Suppressor macrophage treated with lipopolysaccharide for 1 hour (primary cell): Measurements from ENCODE around the gene GBGT1.

Source experiments
- DNase-seq, 3 donors: peaks; one replicate each; pipeline ENCODE4 v3.0.0-alpha.2; 2020 to 2022

Gene GBGT1

GRCh38 chr9:133160742-133161546, 2.8 kb downstream of the GBGT1 start:
- DNase-seq, result peak; percentile 88 to 92 (median 91)

DNA sequence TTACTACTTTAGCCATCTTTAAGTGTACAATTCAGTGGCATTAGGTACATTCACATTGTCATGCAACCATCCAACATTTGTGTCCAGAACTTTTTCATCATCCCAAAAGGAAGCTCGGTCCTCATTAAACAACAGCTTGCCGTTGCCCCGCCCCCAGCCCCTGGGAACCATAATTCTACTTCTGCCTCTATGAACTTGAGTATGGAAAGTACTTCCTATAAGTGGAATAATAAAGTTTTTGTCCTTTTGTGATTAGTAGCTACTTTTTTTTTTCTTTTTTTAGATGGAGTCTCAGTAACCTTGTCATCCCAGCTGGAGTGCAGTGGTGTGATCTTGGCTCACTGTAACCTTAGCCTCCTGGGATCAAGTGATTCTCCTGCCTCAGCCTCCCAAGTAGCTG, 5.0 kb downstream of the GBGT1 start:
- DNase-seq, result no peak

DNA sequence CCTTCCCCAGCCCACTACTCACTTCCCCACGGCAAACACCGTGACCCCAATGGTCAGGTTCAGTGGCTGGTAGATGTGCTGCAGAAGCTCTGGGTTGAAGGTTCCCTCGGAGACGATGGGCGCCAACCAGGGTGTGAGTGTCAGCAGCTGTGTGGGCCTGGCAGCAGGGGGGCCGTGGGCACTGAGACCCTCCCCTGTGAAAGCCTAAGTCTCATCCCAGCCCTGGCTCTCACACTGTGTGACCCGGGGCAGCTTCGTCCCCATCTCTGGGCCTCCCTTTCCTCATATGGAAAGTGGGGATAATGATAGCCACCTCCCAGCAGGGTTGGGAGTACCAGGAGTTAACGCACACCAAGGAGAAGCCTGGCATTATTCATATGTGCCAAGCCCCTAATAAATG, 8.6 kb downstream of the GBGT1 start:
- no peak for DNase-seq

- no peak for DNase-seq
Observed at GRCh38 chr9:133154097-133154989, 9.4 kb downstream of the GBGT1 start.

GRCh38 chr9:133153227-133154096, 10.3 kb downstream of the GBGT1 start:
- DNase-seq, result no peak

DNA sequence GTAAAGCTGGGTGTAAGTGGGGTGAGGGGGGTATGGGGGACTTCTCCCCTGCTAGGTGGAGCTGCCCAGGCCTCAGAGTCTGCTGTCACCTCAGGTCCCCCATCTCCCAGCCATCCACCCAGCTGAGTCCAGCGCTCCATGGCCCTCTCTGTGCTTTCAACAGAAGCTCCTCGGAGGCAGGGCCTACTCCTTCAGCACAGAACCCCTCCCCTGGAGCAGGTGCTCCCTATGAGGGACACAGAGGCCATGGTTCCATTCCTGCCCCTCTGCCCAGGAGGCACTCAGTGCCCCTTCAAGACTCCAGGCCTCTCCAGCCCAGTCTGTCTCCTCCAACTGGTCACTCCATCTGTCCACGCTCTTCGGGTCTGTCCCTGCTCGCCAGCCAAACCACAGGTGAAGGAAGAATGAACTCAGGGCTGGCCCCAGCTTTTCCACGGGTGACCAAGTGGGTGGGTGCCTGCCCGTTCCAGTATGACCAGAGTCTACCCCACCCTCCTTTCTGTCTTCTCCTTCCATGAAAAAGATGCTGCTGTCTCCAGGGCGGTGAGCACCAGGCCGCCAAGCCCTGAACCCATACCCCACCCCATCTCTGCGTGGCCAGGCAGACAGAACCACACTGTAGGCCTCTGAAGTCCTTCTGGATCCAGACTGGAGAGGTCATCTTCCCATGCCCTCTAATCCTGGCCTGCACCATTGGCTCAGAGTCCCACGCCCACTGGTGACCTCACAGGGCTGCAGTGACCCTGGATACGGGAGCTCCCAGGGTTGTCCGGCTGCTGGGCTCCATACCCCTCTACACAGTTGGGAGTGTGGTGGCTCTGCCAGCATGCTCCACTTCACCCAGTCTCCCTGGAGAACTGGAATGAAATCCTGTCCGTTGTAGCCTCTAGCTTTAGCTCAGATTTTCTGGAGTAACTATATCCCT, 11.9 kb downstream of the GBGT1 start:
- no peak for DNase-seq

DNA sequence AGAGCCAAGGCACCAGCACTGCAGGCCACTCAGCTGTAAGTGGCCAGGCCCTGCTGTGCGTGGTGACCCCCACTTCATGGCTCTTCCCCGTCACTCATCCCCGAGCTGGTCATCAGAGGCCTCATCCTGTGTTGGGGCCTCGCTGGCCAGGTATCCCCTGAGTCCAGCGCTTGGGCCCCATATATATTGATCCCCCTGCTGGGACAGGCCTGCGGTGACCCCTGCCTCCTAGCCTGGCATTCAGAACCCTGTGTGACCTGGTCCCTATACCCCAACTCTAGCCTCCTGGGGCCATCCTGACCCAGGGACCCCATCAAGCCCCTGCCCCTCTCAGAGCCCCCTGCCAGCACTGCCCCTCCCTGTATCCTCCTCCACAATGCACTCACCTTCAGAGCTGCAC, 12.7 kb downstream of the GBGT1 start:
- no peak for DNase-seq

- peak; percentile 88 to 95 (median 94) for DNase-seq
Observed at GRCh38 chr9:133149130-133150015, 14.3 kb downstream of the GBGT1 start.

DNA sequence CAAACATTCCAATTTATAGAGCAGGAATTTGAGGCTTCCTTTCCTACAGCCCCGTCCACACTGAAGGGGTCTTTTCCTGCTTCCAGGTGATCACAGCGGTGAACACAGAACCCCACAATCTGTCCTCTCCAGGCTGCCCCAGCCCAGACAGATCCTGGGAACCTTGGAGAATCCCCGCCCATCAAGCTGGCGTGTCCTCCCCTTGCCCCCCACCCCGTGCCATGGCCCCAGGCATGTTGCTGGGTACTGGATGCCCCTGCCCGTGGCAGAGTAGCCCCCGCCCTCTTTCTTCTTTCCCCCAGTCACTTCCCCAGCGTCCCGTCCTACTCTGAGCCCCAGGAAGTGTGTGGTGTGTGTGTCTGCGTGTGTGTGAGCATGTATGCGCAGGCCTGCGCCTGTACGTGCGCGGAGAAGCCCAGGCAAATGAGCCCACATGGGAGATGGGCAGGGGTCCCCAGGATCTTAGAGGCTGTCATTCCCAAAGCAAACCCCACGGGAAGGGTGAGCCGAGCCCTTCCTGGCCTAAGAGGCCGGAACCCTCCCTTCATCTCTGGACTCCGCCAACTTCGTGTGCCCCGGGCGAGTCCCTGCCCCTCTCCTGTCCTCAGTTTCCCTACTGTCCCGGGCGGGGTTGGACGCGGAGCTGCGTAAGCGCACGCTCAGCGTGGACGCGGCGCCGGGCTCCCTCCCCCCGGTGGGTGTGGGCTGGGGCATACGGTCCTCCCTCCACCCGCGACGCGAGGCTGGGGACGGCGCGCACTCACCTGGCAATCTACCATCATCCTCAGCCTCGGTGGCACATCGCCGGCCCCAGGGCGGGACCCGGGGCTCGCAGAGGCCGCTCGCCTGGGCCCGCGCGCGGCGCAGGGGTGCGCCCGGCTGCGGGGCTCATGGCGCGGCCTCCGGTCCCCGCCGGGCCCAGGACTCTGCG, 15.2 kb downstream of the GBGT1 start:
- DNase-seq, result peak; percentile 32 to 55 (median 50)

GRCh38 chr9:133147412-133148198, 16.1 kb downstream of the GBGT1 start:
- DNase-seq, result peak; percentile 69 to 83 (median 72)

DNA sequence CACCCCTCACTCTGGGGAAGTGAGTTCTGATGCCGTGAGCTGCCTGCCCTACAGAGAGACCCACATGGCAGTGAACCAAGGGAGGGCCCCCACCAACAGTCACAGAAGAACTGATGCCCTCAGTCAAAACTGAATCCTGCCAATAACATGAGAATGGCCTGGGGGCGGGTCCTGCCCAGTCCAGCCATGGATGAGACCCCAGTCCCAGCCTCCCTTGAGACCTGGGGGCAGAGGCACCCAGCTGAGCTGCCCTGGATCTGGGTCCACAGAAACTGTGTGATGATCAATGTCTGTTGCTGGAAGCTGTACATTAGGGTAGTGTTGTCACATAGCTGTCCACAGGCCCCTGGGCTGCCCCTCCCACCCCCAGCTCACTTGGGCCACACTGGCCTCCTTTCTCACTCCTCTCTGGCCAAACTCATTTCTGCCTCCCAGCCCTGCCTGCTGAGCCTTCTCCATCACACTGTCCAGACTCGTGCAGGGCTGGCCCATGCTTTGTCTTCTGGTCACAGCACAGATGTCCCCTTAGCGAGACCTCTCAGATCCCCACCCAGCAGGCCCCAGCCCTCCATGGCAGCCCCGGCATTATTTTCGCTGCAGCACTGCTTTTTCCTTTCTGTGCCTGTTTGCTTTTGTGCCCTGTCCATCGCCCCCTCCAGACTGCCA, 16.8 kb downstream of the GBGT1 start:
- no peak for DNase-seq

DNA sequence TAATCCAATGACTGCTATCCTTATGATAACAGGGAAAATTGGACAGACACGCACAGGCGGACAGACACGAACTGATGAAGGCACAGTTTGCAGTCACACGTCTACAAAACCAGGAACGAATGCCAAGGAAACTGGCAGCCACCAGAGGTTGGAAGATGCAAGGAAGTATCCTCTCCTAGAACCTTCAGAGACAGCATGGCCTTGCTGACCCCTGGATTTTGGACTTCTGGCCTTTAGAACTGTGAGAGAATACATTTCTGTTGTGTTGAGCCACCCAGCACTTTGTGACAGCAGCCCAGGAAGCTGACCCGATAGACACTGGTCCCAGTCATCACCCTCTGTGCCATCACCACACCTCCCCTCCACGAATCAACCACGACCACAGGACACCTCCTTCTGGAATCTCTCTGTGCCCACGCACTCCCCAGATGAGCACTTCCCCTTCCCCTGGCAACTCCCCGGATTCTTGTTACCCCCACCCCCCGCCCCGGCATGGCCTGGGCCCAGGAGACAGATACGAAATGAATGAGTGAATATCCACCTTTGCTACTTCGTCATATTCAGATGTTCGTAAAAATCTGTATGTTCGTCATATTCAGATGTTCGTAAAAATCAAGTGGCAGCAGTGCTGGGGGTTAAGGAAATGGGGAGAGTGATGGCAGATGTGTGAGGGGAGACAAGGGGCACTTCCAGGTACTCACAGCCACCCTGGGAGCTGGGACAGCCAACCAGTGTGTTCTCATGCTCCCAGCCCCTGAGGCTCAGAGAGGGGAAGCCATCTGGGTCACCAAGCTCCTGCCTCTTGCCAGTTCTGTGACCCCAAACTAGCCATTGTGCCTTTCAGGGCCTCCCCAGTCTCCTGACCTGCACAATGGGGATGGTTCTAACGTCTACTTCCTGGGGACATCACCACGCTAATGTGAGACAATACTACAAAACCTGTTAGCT, 18.5 kb downstream of the GBGT1 start:
- DNase-seq, result peak; percentile 41 to 60 (median 48)

- peak; percentile 81 to 90 (median 87) for DNase-seq
Observed at GRCh38 chr9:133144142-133144903, 19.4 kb downstream of the GBGT1 start.

- no peak for DNase-seq
Observed at GRCh38 chr9:133143639-133144141, 20.0 kb downstream of the GBGT1 start.

DNA sequence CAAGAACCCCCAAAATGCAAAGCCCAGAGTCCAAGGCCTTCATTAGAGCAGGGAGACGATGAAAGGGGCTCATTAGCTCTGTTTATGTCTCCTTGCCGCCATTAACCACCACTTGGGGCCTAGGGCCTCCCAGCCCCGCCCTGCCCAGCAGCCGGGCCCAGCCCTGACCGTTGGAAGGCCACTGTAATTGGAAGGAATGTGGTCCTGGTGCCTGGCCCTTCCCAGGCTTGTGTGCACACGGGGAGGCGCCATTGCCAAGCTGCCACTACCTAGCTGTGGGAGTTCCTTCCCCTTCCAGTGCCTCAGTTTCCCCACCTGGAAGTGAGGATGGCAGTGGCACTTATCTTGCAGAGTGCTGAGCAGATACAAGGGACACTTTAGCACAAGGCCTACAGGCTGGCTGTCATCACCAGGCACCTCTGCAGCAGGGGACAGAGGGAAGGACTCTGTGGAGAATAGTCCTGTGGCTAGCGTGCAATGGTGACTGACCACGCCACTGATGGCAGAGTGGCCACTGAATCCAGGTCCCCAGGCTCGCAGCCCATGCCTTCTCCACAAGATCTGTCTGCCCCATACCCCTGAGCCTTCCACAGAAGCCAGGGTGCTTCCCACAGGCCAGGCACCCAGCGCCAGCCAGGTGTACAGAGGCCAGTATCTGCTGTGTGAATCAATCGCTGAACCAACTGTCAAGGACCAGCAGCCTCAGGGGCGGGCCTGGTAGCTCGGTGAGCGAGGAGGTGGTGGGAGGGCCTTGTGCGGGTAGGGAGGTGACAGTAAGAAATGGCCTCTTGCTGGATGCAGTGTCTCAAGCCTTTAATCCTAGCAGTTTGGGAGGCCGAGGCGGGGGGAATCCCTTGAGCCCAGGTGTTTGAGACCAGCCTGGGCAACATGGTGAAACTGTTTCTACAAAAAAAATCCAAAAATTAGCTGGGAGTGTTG, 20.8 kb downstream of the GBGT1 start:
- no peak for DNase-seq
